ENCODE results near the gene NAXE. TPM values are rescaled to one million over a fixed set of nuclear protein-coding genes. Genes with fewer than 3 reads are reported as not detected.

Gene NAXE
- total RNA-seq, 1 experiment from 2014 or later: 96.6 TPM

GRCh38 chr1:156565519-156565918 is 26.1 kb upstream of the NAXE start:
- no peak overlapping the region for H3K27ac ChIP-seq (ENCODE audit: insufficient read length, low read depth, low read length)

More at GRCh38 chr1:156565519-156565918, 26.1 kb upstream of the NAXE start:
- Histone ChIP-seq H2BK12ac (ENCODE audit: insufficient read length, low read depth, low read length) (no peak overlapping the region), H4K5ac (ENCODE audit: insufficient read length, low read depth, low read length) (no peak overlapping the region), H2BK20ac (ENCODE audit: low read depth, low read length, poor library complexity, severe bottlenecking) (no peak overlapping the region), H3K56ac (ENCODE audit: insufficient read length, low read depth, low read length) (no peak overlapping the region), H3T11ph (ENCODE audit: low read length) (no peak overlapping the region), H2BK5ac (ENCODE audit: insufficient read length, low read length) (no peak overlapping the region), H3K23ac (ENCODE audit: insufficient read length, low read depth, low read length) (no peak overlapping the region), H3K4ac (ENCODE audit: low read depth, low read length) (no peak overlapping the region), H2BK120ac (ENCODE audit: low read depth, low read length, poor library complexity, severe bottlenecking) (no peak overlapping the region), H4K8ac (replicated peaks; ENCODE audit: insufficient read length, low read depth, low read length) (no peak overlapping the region), H3K18ac (ENCODE audit: insufficient read length, low read depth, low read length) (no peak overlapping the region), H3K79me1 (ENCODE audit: insufficient read depth, low read depth, low read length, poor library complexity, severe bottlenecking) (no peaks in the 10 kb centered on the region), H3K23me2 (ENCODE audit: insufficient read length, low read depth, low read length, poor library complexity, severe bottlenecking) (no peaks in the 10 kb centered on the region), H3K14ac (ENCODE audit: insufficient read depth, low read length) (no peak overlapping the region), H3K4me2 (ENCODE audit: insufficient read depth, insufficient read length, low read length) (no peak overlapping the region), H3K9me3 (ENCODE audit: control insufficient read depth, low read depth, low read length) (no peaks in the 10 kb centered on the region), H4K91ac (ENCODE audit: insufficient read length, low read depth, low read length) (no peak overlapping the region), H2AK5ac (ENCODE audit: insufficient read length, low read length) (no peak overlapping the region), H3K79me2 (ENCODE audit: insufficient read depth, low read length) (no peaks in the 10 kb centered on the region), H3K9ac (ENCODE audit: extremely low read depth, insufficient read length, low read length) (no peak overlapping the region), H2BK15ac (ENCODE audit: low read depth, low read length) (no peak overlapping the region), H3K27me3 (ENCODE audit: insufficient read depth, low read length) (no peaks in the 10 kb centered on the region), H2AFZ (ENCODE audit: low read length) (no peak overlapping the region), H4K20me1 (ENCODE audit: control insufficient read depth, insufficient read depth, insufficient read length) (no peaks in the 10 kb centered on the region), H3K4me1 (ENCODE audit: insufficient read depth, low read length) (no peaks in the 10 kb centered on the region)
- Mint-ChIP-seq H3K27me3 (ENCODE audit: low read depth) (no peaks in the 10 kb centered on the region), H3K4me1 (no peaks in the 10 kb centered on the region), H3K9me3 (no peaks in the 10 kb centered on the region), H3K27ac (no peak overlapping the region), H3K4me3 (no peak overlapping the region), H3K36me3 (ENCODE audit: insufficient read depth in 1 of 3, low read depth in 3 of 3) (peaks cover 19 to 68% (median 59%) of the 10 kb centered on the region in 3 experiments)
- DNase-seq: no peak
- no CpG with 5 or more reads among the region's 2 CpGs for WGBS (ENCODE audit: extremely low coverage, insufficient read length, low lambda C conversion rate)
- no peak for TF ChIP-seq CTCF (conservative IDR thresholded peaks at IDR 0.05)

All from H9 (cell line).